IMR-90 (cell line): ENCODE results near the gene CYGB. TPM values are rescaled to one million over a fixed set of nuclear protein-coding genes. Genes with fewer than 3 reads are reported as not detected.
A peak's percentile ranks its signal among the peaks of the same experiment; 100 is the strongest.

Experiments
- ATAC-seq: fragments of 200-7000 bp; cut with Tn5 transposase; 2 replicates; pipeline ENCODE4 v1.9.1; 2020; ENCODE audit warnings: low read depth, mild to moderate bottlenecking, moderate library complexity
- BruUV-seq: library from RNA; stranded (reverse); fragments of 400-500 nt; replicated peaks from 2 replicates; lab custom pipeline; 2021; lab: Mats Ljungman, UMichigan
- CTCF ChIA-PET: fragments of 300-600 bp; formaldehyde crosslinking; extraction: SDS; loops from one replicate; lab custom pipeline; 2021; ENCODE audit warnings: antibody characterized with exemption; lab: Yijun Ruan, JAX
- POLR2A ChIA-PET: fragments of 300-600 bp; sonication (Branson Sonifier 250); formaldehyde crosslinking; loops from one replicate; lab custom pipeline; 2022; ENCODE audit warnings: antibody characterized with exemption; ENCODE audit not compliant: unreplicated experiment; lab: Charles Lee
- DNase-seq: peaks from one replicate; pipeline ENCODE4 v3.0.0; 2013
- H2AFZ ChIP-seq: replicated peaks from 2 replicates; pipeline ENCODE3; 2013; ENCODE audit warnings: low read length, mild to moderate bottlenecking; ENCODE audit not compliant: poor library complexity
- H2AK5ac ChIP-seq: 2 replicates; pipeline ENCODE4 v1.6.1; 2013; ENCODE audit warnings: low read depth, low read length, inconsistent platforms
- H2AK9ac ChIP-seq: replicated peaks from 2 replicates; pipeline ENCODE3; 2013; ENCODE audit warnings: mild to moderate bottlenecking, low read depth, low read length, moderate library complexity; ENCODE audit not compliant: poor library complexity
- H2BK120ac ChIP-seq: 2 replicates; pipeline ENCODE4 v1.6.1; 2013; ENCODE audit warnings: low read depth, low read length, inconsistent platforms
- H2BK15ac ChIP-seq: 3 replicates; pipeline ENCODE4 v1.6.1; 2013; ENCODE audit warnings: low read depth, low read length, inconsistent platforms
- H2BK20ac ChIP-seq: 2 replicates; pipeline ENCODE4 v1.6.1; 2013; ENCODE audit warnings: low read depth, mild to moderate bottlenecking, inconsistent platforms, low read length, moderate library complexity
- H2BK5ac ChIP-seq: 2 replicates; pipeline ENCODE4 v1.6.1; 2013; ENCODE audit warnings: mild to moderate bottlenecking, low read depth, low read length, inconsistent platforms; ENCODE audit not compliant: poor library complexity, severe bottlenecking
- H3K14ac ChIP-seq: replicated peaks from 2 replicates; pipeline ENCODE4 v1.6.1; 2013; ENCODE audit warnings: low read depth, low read length, inconsistent platforms
- H3K18ac ChIP-seq: 2 replicates; pipeline ENCODE4 v1.6.1; 2013; ENCODE audit warnings: low read depth, low read length, control low read depth
- H3K23ac ChIP-seq: 2 replicates; pipeline ENCODE4 v1.6.1; 2013; ENCODE audit warnings: low read depth, low read length, inconsistent platforms
- H3K27ac ChIP-seq: 2 replicates; pipeline ENCODE4 v1.5.1; 2013; ENCODE audit warnings: mild to moderate bottlenecking, control low read depth, low read length; ENCODE audit not compliant: insufficient read depth
- H3K27me3 ChIP-seq: 2 replicates; pipeline ENCODE4 v1.6.1; 2013; ENCODE audit warnings: low read length; ENCODE audit not compliant: control insufficient read depth, insufficient read depth
- H3K36me3 ChIP-seq: 2 replicates; pipeline ENCODE4 v1.6.1; 2013; ENCODE audit warnings: low read length, mixed read lengths; ENCODE audit not compliant: control insufficient read depth, insufficient read depth
- H3K4ac ChIP-seq: 2 replicates; pipeline ENCODE4 v1.6.1; 2013; ENCODE audit warnings: low read depth, low read length, inconsistent platforms
- H3K4me1 ChIP-seq: 2 replicates; pipeline ENCODE4 v1.6.1; 2013; ENCODE audit warnings: low read length, mixed read lengths; ENCODE audit not compliant: control insufficient read depth, insufficient read depth
- H3K4me2 ChIP-seq: 2 replicates; pipeline ENCODE4 v1.6.1; 2013; ENCODE audit warnings: low read depth, mild to moderate bottlenecking, control low read depth, low read length, moderate library complexity
- H3K4me3 ChIP-seq: 2 replicates; pipeline ENCODE4 v1.5.1; 2013; ENCODE audit warnings: low read depth, mild to moderate bottlenecking, control low read depth, low read length, moderate library complexity; ENCODE audit not compliant: insufficient read depth
- H3K56ac ChIP-seq: 2 replicates; pipeline ENCODE4 v1.6.1; 2013; ENCODE audit warnings: low read length, inconsistent platforms; ENCODE audit not compliant: insufficient read depth; ENCODE audit errors: extremely low read depth
- H3K79me1 ChIP-seq, 2 experiments: 2 replicates each; pipeline ENCODE4 v1.6.1; 2013; ENCODE audit warnings: low read length in 2 of 2, inconsistent platforms in 1 of 2, low read depth in 1 of 2
- H3K9ac ChIP-seq: 2 replicates; pipeline ENCODE4 v1.6.1; 2013; ENCODE audit warnings: low read depth, low read length, control low read depth
- H3K9me1 ChIP-seq: 2 replicates; pipeline ENCODE4 v1.6.1; 2013; ENCODE audit warnings: low read length, inconsistent platforms; ENCODE audit not compliant: insufficient read depth
- H3K9me3 ChIP-seq: 2 replicates; pipeline ENCODE4 v1.6.1; 2013; ENCODE audit warnings: low read length; ENCODE audit not compliant: control insufficient read depth, insufficient read depth
- H4K20me1 ChIP-seq: 2 replicates; pipeline ENCODE4 v1.6.1; 2013; ENCODE audit warnings: low read length, inconsistent platforms; ENCODE audit not compliant: insufficient read depth
- H4K5ac ChIP-seq: 2 replicates; pipeline ENCODE4 v1.6.1; 2013; ENCODE audit warnings: mild to moderate bottlenecking, low read depth, low read length, control low read depth
- H4K8ac ChIP-seq, 2 experiments: 2 replicates each; pipeline ENCODE4 v1.6.1; 2013; ENCODE audit warnings: low read depth in 2 of 2, low read length in 2 of 2, control low read depth in 1 of 2, inconsistent platforms in 1 of 2
- H4K91ac ChIP-seq: 2 replicates; pipeline ENCODE4 v1.6.1; 2013; ENCODE audit warnings: low read depth, low read length, inconsistent platforms; ENCODE audit not compliant: insufficient read depth
- BHLHE40 ChIP-seq: fragments of 150-350 bp; IDR thresholded peaks from 2 replicates; pipeline ENCODE4 v1.6.1; 2016; ENCODE audit warnings: mild to moderate bottlenecking, low read depth, low read length
- CEBPB ChIP-seq: IDR thresholded peaks from 2 replicates; pipeline ENCODE4 v1.6.1; 2012; ENCODE audit warnings: low read depth, low read length, improper control_type of control experiment
- CHD1 ChIP-seq: IDR thresholded peaks from 2 replicates; pipeline ENCODE4 v1.6.1; 2012; ENCODE audit warnings: low read depth, low read length, improper control_type of control experiment
- CTCF ChIP-seq: conservative IDR thresholded peaks from 2 replicates; pipeline ENCODE4 v1.5.1; 2012; ENCODE audit warnings: mild to moderate bottlenecking, low read depth, low read length, improper control_type of control experiment
- MAZ ChIP-seq: IDR thresholded peaks from 2 replicates; pipeline ENCODE4 v1.6.1; 2012; ENCODE audit warnings: low read depth, mild to moderate bottlenecking, low read length, improper control_type of control experiment, moderate library complexity, borderline replicate concordance
- MXI1 ChIP-seq: IDR thresholded peaks from 2 replicates; pipeline ENCODE4 v1.6.1; 2012; ENCODE audit warnings: low read depth, mild to moderate bottlenecking, low read length, moderate library complexity, borderline replicate concordance
- NFE2L2 ChIP-seq: fragments of 150-350 bp; IDR thresholded peaks from 2 replicates; pipeline ENCODE4 v1.6.1; 2016; ENCODE audit warnings: low read depth, mild to moderate bottlenecking, low read length
- POLR2A ChIP-seq: IDR thresholded peaks from 2 replicates; pipeline ENCODE4 v1.6.1; 2012; ENCODE audit warnings: mild to moderate bottlenecking, low read depth, low read length
- RAD21 ChIP-seq: IDR thresholded peaks from 2 replicates; pipeline ENCODE4 v1.6.1; 2012; ENCODE audit warnings: low read length, improper control_type of control experiment
- RCOR1 ChIP-seq: IDR thresholded peaks from 2 replicates; pipeline ENCODE4 v1.6.1; 2012; ENCODE audit warnings: mild to moderate bottlenecking, low read length, improper control_type of control experiment; ENCODE audit not compliant: insufficient replicate concordance
- RFX5 ChIP-seq: IDR thresholded peaks from 2 replicates; pipeline ENCODE4 v1.8.0; 2012; ENCODE audit warnings: low read depth, mild to moderate bottlenecking, low read length, moderate library complexity
- WGBS, 2 experiments: methylation state at CpG; one replicate each; pipeline versions ENCODE4 v1.1.5 to v1.1.7; 2013; ENCODE audit warnings: missing lambda C conversion rate in 2 of 2; ENCODE audit not compliant: insufficient read length in 1 of 2; ENCODE audit errors: extremely low coverage in 2 of 2; 5-methylcytosine and 5-hydroxymethylcytosine counted together
- dilution Hi-C: fragments of 300-500 bp; cut with HindIII; formaldehyde crosslinking; loops from one replicate; pipeline ENCODE4 v1.14.3; 2018; ENCODE audit warnings: low sequenced_read_pairs; ENCODE audit not compliant: unreplicated experiment
- in situ Hi-C: fragments of 300-500 bp; cut with MboI; formaldehyde crosslinking; loops from 3 replicates; pipeline ENCODE4 v1.14.3; 2019; ENCODE audit warnings: low sequenced_read_pairs, inconsistent platforms, mixed read lengths
- intact Hi-C: fragments of 100-400 bp; cut with micrococcal nuclease; formaldehyde crosslinking; loops from 2 replicates; pipeline ENCODE4 v1.10.0; 2022
- polyA plus RNA-seq, 3 experiments: library from polyadenylated mRNA; depleted of rRNA; stranded (reverse); fragments of >200 nt; gene quantifications; 2 replicates each; pipeline ENCODE4 v1.2.3, GENCODE V29; 2012; ENCODE audit warnings: low replicate concordance in 1 of 3
- total RNA-seq: library from RNA; depleted of rRNA; stranded (reverse); fragments of >200 nt; gene quantifications from 2 replicates; pipeline ENCODE4 v1.2.3, GENCODE V29; 2012
- TF ChIP-seq, protein P1 (sequence below): fragments of 150-350 bp; IDR thresholded peaks from 2 replicates; pipeline ENCODE4 v1.6.1; 2017; ENCODE audit warnings: mild to moderate bottlenecking, antibody characterized with exemption, low read length, low read depth

Gene CYGB
- total and polyA plus RNA-seq, 2 of the 4 experiments (the other 2 are of a cell fraction) = 1.3 to 2.9 TPM

DNA sequence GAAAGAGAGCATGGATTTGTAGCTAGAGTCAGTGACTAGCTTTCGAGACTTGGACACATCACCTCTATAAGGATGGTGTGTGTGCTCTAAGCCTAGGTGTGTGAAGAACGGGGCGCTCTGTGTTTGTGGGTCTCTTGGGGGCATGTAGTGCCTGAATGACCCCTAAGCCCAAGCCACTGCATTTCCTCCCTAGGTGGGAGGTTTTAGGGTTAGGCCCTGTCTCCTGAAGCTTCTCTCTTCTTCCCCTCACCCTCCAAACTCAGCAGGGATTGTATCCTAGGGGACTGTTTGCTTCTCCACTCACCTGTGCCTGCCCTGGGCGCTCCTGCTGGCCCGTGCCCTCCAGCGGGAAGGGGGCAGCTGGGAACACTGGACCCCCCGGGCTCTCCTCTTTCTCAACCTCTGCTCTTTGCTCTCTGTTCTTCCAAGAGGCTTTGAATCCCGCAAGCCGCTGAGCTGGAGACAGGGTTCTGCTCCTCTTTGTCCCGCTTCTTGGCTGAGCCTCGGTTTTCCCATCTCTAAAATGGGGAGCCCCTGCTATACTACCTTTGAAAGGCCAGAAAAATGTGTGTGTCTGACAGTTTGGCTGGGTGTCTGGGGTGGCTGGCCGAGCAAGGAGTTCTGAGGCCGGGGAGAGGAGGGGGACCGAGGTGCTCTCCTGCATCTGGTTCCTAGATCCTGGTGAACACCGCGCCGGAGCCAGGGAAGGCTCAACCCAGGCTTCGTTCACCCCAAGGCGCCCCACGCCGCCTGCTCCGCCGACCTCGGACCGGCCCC is 810 bp downstream of the CYGB start (continued):
- TF ChIP-seq RFX5 (no peak), MAZ (no peak)

DNA sequence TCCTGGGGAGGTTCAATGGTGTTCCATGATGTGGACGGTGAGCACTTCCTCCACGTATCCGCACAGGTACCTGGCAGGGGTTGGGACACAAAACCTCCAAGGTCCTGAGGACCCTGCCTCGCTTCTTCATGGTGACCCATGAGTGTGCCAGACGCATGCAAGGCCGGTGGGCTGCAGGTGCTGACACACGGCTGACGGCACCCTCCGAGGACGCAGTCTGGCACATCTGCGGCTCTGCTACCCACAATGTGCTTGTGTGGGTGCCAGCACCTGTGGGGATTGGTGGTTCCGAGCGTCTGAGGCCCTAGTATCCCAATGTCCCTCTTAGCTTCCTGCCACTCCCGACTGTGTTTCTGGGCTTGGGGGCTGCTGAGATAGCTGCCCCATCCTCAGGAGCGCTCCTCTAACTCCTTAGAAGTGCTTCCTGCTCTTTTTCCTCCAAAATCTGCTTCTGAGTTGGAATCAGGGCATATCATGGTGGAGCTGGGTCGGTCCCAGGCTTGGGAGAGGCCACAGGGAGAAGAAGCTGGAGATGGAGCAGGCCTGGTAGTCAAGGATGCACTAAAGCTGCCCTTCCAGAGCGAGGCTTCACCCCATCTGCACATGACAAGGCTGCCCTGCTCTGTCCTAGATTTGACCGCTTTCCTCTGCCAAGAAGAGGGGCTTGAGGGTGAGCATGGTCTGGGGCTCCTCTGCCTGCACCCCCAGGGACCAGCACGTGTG is 1.6 kb downstream of the CYGB start:
- intact Hi-C loops = loop anchor here (10.0 kb wide), 1 partner anchor 529 kb away; no protein-coding TSS in a partner anchor
- Histone ChIP-seq H2BK5ac (no peak overlapping the region), H3K27ac (no peak overlapping the region), H2AK9ac (no peak overlapping the region), H2BK20ac (no peak overlapping the region), H2AFZ (no peak overlapping the region), H4K5ac (0 out of 2 replicates have a peak overlapping the region, but pooled peaks have one; percentile 15), H2BK120ac (no peak overlapping the region), H3K79me1 (peaks cover 0 to 11% of the 10 kb centered on the region in 2 experiments; a peak in 1 of 4 replicates), H3K18ac (no peak overlapping the region), H3K23ac (peak overlapping the region; percentile 84), H3K27me3 (peaks cover 2% of the 10 kb centered on the region; the same call in 1 of the 2 replicates), H4K91ac (no peak overlapping the region), H3K9me3 (no peaks in the 10 kb centered on the region), H3K4me3 (no peak overlapping the region), H4K8ac (no peak overlapping the region), H3K36me3 (peaks cover 4% of the 10 kb centered on the region; the same call in 1 of the 2 replicates), H3K4ac (peak overlapping the region; percentile 25), H3K14ac (no peak overlapping the region), H3K4me1 (peaks cover 11% of the 10 kb centered on the region), H3K9me1 (peaks cover 9% of the 10 kb centered on the region), H4K20me1 (no peaks in the 10 kb centered on the region), H2AK5ac (peak overlapping the region; percentile 55), H3K9ac (no peak overlapping the region), H3K56ac (no peak overlapping the region), H2BK15ac (peak overlapping the region; percentile 41; the same call in 1 of the 3 replicates), H3K4me2 (peak overlapping the region; percentile 45; the same call in 1 of the 2 replicates)
- 93% methylated on average over 5 of the region's 19 CpGs; no CpG with 5 or more reads in 1 of the 2 experiments for WGBS, 2 experiments
- no TSS peak for BruUV-seq
- ATAC-seq = no peak
- no peak for DNase-seq
- ChIA-PET CTCF (interaction anchor here (1.1 kb wide), 1 partner anchor 9 kb away, joined by 3 read pairs; no protein-coding TSS in a partner anchor), POLR2A (interaction anchor here (0.6 kb wide), 1 partner anchor 153 kb away, joined by 3 read pairs; no protein-coding TSS in a partner anchor)
- dilution Hi-C loops = no loop called here
- in situ Hi-C loops = no loop called here
- TF ChIP-seq RAD21 = no peak
- no peak for TF ChIP-seq POLR2A
- no peak for TF ChIP-seq CHD1
- TF ChIP-seq NFE2L2 = no peak
- no peak for TF ChIP-seq MXI1
- TF ChIP-seq, protein P1, sequence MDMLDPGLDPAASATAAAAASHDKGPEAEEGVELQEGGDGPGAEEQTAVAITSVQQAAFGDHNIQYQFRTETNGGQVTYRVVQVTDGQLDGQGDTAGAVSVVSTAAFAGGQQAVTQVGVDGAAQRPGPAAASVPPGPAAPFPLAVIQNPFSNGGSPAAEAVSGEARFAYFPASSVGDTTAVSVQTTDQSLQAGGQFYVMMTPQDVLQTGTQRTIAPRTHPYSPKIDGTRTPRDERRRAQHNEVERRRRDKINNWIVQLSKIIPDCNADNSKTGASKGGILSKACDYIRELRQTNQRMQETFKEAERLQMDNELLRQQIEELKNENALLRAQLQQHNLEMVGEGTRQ = no peak
- TF ChIP-seq BHLHE40 = no peak
- no peak for TF ChIP-seq CTCF
- TF ChIP-seq RFX5 = no peak
- no peak for TF ChIP-seq CEBPB
- no peak for TF ChIP-seq RCOR1
